22Rv1 (cell line): Measurements from ENCODE around the gene MIER3.

Experiments used
- ZFX ChIP-seq: fragments of 450-650 bp; IDR thresholded peaks from 2 replicates; pipeline ENCODE4 v1.6.1; 2017; ENCODE audit warnings: antibody characterized with exemption, borderline replicate concordance
- TF ChIP-seq, protein P1 (sequence below): fragments of 450-650 bp; IDR thresholded peaks from 2 replicates; pipeline ENCODE4 v1.5.1; 2017; ENCODE audit warnings: mild to moderate bottlenecking

DNA sequence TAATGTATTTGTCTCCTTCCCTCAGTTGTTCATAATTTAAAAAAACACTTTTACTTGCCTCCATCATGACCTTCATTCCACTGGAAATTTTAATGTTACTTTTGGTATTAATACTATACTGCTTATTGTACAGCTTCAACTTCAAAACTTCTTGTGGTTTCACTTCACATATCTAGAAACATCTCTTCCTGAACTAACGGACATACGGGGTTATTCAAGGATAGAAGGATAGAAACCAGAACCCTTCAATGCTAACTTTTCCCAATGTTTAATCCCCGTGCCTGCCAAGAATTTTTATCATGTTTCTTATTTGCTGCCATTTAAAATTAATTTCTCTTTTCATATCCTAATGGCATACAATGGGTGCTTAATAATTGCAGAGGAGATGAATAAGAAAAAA lies 78.9 kb downstream of the MIER3 start:
- TF ChIP-seq, protein P1, sequence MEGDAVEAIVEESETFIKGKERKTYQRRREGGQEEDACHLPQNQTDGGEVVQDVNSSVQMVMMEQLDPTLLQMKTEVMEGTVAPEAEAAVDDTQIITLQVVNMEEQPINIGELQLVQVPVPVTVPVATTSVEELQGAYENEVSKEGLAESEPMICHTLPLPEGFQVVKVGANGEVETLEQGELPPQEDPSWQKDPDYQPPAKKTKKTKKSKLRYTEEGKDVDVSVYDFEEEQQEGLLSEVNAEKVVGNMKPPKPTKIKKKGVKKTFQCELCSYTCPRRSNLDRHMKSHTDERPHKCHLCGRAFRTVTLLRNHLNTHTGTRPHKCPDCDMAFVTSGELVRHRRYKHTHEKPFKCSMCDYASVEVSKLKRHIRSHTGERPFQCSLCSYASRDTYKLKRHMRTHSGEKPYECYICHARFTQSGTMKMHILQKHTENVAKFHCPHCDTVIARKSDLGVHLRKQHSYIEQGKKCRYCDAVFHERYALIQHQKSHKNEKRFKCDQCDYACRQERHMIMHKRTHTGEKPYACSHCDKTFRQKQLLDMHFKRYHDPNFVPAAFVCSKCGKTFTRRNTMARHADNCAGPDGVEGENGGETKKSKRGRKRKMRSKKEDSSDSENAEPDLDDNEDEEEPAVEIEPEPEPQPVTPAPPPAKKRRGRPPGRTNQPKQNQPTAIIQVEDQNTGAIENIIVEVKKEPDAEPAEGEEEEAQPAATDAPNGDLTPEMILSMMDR, result no peak
- no peak for TF ChIP-seq ZFX
